GM12872 (cell line): ENCODE results near the gene MDP1.

Experiments used
- CTCF ChIP-seq: IDR thresholded peaks from 3 replicates; pipeline ENCODE4 v1.5.1; 2011; ENCODE audit warnings: low read depth, mild to moderate bottlenecking, low read length, moderate library complexity; ENCODE audit not compliant: insufficient read depth

The MDP1 gene

GRCh38 chr14:24249230-24250021 lies 33.6 kb upstream of the MDP1 start:
- TF ChIP-seq CTCF, result no peak

- TF ChIP-seq CTCF, result no peak
These were observed 31.6 kb upstream of the MDP1 start for GRCh38 chr14:24247422-24247821.

- TF ChIP-seq CTCF, result no peak
These were observed 30.9 kb upstream of the MDP1 start for GRCh38 chr14:24246765-24247212.

- no peak for TF ChIP-seq CTCF
These were observed 27.5 kb upstream of the MDP1 start for GRCh38 chr14:24243336-24243836.

GRCh38 chr14:24241829-24242443 lies 26.1 kb upstream of the MDP1 start:
- peak; percentile 58; the same call in 2 of the 3 replicates for TF ChIP-seq CTCF

DNA sequence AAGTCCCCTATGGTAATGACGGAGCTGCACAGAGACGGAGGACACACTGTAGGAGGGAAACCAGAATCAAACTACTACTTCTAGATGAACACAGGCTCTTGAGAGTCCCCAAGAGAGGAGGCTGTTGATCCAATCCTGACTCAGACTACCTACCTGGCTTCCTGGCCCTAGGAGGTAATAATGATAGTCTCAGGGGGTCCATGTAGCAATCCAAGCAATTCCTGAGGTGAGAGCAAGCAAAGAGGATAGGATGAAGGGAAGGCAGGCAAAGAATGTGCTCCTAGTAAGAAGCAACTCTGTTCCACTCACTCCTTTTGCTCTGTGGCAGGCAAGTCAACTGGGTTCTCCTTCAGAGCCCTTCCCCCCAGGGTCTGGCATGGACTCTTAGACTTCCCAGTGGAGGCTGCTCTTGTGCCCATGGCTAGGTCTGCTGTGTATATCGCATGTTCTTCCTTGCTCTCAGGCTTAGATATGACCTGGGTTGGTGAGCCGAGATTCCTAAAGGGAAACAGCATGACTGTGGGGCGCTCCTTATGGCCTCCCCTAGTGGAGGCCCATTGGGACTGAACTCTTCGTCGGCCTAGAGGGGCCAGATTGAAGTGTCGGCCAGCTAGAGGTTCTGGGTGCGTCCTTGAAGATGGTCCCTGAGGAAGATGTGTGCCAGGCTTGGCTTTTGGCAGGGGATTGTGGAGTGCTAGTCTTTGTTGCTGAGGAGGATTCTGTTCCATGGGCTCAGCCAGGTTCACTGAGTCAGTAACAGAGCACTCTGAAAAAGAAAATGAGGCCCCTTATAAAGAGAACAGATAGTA lies 24.4 kb upstream of the MDP1 start:
- TF ChIP-seq CTCF, result no peak

DNA sequence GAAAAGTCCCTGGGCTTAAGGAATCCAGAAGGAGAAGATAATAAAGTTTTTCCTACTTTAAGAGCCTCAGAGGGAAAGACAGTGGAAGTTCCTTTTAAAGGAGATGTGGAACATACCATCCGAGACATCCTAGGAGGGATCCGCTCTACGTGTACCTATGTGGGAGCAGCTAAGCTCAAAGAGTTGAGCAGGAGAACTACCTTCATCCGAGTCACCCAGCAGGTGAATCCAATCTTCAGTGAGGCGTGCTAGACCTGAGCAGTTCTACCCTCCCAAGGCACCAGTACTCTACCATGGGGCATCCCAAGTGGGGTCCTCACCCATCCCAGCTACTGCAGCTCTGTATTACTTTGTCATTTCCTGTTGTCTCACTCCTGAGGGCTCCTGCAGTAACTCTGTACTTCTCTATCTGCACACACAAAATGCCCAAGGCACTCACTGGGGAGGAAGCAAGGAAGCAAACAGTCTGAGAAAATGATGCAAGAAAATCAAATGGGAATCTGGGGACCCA lies 22.7 kb upstream of the MDP1 start:
- no peak for TF ChIP-seq CTCF
